ENCODE results near the gene SPTLC2.

The SPTLC2 gene

DNA sequence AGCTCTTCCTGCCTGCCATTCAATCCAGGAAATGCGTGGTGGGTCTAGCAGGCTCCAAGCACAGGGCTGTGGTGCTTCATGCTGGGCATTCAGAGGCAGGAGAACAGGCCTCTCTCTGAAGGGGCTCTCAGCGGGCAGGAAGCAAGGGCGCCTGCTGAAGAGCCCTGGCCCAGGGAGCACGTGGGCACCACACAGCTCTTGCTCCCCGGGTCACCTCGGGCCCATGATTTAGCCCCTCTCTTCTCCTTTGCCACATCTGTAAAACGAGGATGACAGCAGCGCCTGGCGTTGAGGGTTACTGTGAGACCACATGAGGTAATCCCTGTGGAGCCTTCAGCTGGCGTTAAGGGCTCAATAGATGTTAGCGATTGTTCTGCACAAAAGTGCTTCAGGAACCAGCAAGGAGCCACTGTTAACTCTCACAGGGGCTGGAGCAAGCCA, 37.6 kb upstream of the SPTLC2 start:
- no peaks in the 10 kb centered on the region for H3K36me3 ChIP-seq (replicated peaks)
- no peak overlapping the region for H3K4me3 ChIP-seq (ENCODE audit: low read depth, low read length)
- in situ Hi-C loops (cut with HindIII; ENCODE audit: low pct_ligation_motif_present, low sequenced_read_pairs) = no loop called here
- TF ChIP-seq, protein P1, sequence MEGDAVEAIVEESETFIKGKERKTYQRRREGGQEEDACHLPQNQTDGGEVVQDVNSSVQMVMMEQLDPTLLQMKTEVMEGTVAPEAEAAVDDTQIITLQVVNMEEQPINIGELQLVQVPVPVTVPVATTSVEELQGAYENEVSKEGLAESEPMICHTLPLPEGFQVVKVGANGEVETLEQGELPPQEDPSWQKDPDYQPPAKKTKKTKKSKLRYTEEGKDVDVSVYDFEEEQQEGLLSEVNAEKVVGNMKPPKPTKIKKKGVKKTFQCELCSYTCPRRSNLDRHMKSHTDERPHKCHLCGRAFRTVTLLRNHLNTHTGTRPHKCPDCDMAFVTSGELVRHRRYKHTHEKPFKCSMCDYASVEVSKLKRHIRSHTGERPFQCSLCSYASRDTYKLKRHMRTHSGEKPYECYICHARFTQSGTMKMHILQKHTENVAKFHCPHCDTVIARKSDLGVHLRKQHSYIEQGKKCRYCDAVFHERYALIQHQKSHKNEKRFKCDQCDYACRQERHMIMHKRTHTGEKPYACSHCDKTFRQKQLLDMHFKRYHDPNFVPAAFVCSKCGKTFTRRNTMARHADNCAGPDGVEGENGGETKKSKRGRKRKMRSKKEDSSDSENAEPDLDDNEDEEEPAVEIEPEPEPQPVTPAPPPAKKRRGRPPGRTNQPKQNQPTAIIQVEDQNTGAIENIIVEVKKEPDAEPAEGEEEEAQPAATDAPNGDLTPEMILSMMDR (IDR thresholded peaks at IDR 0.05; ENCODE audit: low read depth, low read length, missing control alignments) = no peak
- no peak for DNase-seq
- H3K27me3 ChIP-seq (replicated peaks) = no peaks in the 10 kb centered on the region
- H3K27ac ChIP-seq = no peak overlapping the region

DNA sequence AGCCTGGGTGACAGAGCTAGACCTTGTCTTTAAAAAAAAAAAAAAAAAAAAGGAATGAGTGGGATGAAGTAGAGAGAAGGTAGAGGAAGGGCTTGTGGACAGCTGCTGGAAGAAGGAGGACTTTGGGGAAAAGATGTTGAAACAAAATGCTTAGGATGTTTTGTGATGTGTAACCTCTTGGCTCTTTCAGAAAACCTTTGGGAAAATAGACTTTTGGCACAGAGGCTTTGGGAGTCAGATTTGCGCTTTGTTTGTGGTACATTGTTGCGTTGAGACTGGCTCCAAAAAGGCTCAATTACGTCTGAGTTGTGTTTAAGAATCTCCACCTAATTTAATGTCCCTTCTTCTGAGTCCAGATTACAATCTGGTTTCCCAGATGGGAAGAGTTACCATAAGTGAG, 32.9 kb upstream of the SPTLC2 start:
- DNase-seq = no peak

DNA sequence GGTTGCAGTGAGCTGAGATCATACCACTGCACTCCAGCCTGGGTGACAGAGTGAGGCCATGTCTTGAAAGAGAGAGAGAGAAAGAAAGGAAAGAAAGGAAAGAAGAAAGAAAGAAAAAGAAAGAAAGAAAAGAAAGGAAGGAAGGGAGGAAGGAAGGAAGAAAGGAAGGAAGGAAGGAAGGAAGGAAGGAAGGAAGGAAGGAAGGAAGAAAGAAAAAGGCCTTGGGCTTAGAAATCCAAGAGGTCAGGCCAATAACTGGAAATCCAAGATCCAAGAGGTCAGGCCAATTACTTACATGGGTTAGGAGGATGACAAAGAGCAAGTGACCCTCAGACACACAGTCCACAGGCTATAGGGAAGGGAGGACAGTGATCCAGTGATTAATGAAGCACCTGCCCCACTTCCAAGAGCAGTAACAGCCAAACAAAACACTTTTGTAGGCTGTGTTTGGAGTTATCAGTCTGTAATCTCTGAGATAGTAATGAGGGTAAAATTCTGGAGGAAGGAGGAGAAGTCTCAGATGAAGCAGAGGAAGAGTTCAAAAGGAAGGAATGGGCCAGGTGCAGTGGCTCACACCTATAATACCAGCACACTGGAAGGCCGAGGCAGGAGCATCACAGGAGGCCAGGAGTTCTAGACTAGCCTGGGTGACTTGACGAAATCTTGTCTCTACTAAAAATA, 32.2 kb upstream of the SPTLC2 start:
- DNase-seq = no peak
- H3K36me3 ChIP-seq (replicated peaks) = no peaks in the 10 kb centered on the region
- no peak overlapping the region for H3K27ac ChIP-seq
- TF ChIP-seq, protein P1 (IDR thresholded peaks at IDR 0.05; ENCODE audit: low read depth, low read length, missing control alignments) = no peak
- H3K27me3 ChIP-seq (replicated peaks) = no peaks in the 10 kb centered on the region
- in situ Hi-C loops (cut with HindIII; ENCODE audit: low pct_ligation_motif_present, low sequenced_read_pairs) = no loop called here
- H3K4me3 ChIP-seq (ENCODE audit: low read depth, low read length) = no peak overlapping the region

More for the DNA sequence above, 32.9 kb upstream of the SPTLC2 start:
- Histone ChIP-seq H3K36me3 (replicated peaks) (no peaks in the 10 kb centered on the region), H3K27me3 (replicated peaks) (no peaks in the 10 kb centered on the region), H3K27ac (no peak overlapping the region), H3K4me3 (ENCODE audit: low read depth, low read length) (no peak overlapping the region)
- in situ Hi-C loops (cut with HindIII; ENCODE audit: low pct_ligation_motif_present, low sequenced_read_pairs) = no loop called here
- TF ChIP-seq, protein P1 (IDR thresholded peaks at IDR 0.05; ENCODE audit: low read depth, low read length, missing control alignments) = no peak

DNA sequence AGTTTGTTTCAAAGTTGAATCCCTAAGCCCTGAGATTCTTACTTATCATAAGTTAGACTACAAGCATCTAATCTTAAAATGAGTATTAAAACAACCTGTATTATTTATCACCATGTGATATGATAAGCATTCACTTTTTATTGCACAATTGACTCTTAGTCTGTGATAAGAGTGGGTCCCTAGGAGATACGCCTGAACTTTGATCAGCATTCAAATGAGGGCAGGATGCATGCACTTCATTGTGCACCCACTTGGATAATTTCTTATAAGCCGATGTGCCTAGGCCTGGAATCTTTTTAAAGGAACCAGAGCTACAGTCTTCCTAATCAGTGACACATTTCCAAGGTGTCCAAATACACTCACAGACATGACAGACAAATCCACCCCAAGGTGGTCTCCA, 31.4 kb upstream of the SPTLC2 start:
- Histone ChIP-seq H3K27me3 (replicated peaks) (no peaks in the 10 kb centered on the region), H3K36me3 (replicated peaks) (no peaks in the 10 kb centered on the region), H3K27ac (no peak overlapping the region), H3K4me3 (ENCODE audit: low read depth, low read length) (no peak overlapping the region)
- TF ChIP-seq, protein P1 (IDR thresholded peaks at IDR 0.05; ENCODE audit: low read depth, low read length, missing control alignments) = no peak
- in situ Hi-C loops (cut with HindIII; ENCODE audit: low pct_ligation_motif_present, low sequenced_read_pairs) = no loop called here
- DNase-seq = no peak

DNA sequence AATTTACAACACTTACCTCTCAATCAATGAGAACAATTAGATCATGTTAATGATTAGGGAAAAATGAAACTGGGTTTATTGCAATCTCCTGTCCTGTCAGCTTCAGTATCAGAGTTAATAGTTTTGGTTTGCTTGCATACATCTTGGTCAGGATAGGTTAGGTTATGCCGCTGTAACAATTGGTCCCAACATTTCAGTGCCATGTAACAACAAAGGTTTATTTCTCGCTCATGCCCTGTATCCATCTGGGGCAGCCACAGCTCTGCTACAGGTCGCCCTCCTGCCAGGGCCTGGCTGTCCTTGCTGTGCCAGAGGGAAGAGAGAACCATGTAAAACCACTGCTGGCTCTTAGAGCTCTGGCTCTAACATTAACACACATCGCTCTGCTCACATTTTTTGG, 30.5 kb upstream of the SPTLC2 start:
- TF ChIP-seq, protein P1 (IDR thresholded peaks at IDR 0.05; ENCODE audit: low read depth, low read length, missing control alignments) = no peak
- no peak overlapping the region for H3K4me3 ChIP-seq (ENCODE audit: low read depth, low read length)
- H3K36me3 ChIP-seq (replicated peaks) = no peaks in the 10 kb centered on the region
- DNase-seq = no peak
- no peaks in the 10 kb centered on the region for H3K27me3 ChIP-seq (replicated peaks)
- in situ Hi-C loops (cut with HindIII; ENCODE audit: low pct_ligation_motif_present, low sequenced_read_pairs) = no loop called here
- no peak overlapping the region for H3K27ac ChIP-seq

All from brain microvascular endothelial cell (primary cell).